Metanephros (tissue), 1 donor: ENCODE measurements around the gene SGK2. TPM values are rescaled to one million over a fixed set of nuclear protein-coding genes. Genes with fewer than 3 reads are reported as not detected.

Experiments used
- total RNA-seq: library from RNA; depleted of rRNA; stranded (reverse); fragments of >200 nt; gene quantifications from one replicate; pipeline ENCODE4 v1.2.3, GENCODE V29; 2014

The SGK2 gene
- total RNA-seq = 40.2 TPM

GRCh38 chr20:43558412-43559146, at the start of gene SGK2:
TSS of gene SGK2 (plus strand) at chr20:43559027. CDS start at chr20:43566496, 7,469 bp downstream.

DNA sequence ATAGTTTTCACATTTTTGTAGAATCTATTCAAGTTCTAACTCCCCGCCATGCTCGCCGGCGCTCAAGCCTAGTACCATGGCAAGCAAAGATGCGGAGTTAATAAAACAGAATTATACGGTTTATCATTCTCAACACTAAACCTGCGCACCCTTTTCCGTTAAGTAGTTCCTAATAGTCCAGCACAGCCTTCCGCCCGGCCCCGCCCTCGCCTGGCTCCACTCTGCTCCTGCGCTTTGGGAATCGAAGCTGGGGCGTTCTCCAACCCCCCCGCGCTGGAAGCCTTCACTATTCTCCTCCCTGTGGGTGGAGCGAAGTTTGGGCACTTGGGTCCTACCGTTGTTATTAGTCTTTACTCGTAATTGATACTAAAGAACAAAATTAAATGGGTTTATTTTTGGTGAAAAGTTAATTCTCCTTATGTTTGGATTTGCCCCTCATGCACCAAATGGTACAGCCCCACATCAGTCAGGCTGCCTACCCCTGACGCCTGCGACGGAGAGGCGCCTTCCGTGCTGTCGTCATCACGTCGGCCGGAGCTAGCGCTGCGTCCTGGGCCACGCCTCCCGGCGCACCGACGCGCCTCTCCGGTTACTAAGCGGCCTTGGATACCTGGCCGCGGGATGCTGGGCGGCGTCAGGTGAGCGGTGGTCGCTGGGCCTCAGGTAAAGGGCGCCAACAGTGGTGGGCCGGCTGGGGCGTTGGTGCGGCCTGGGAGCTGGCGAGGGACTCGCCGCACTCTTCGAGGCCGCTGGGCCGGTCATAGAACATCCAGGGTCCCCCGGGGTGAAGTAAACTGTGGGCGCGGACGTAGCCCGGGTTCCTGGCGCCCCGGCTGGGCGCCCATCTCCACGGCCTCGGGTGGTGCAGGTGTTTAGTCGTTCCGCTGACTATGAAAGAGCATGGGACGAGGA, 31.8 kb downstream of the SGK2 start, which contains the start of gene IFT52:
IFT52 (plus strand) TSS at position 546 of the 912 bp plus-strand sequence. CDS start 3,762 bp downstream, outside the sequence.

Other genes starting within 250 kb of the SGK2 start
- 88.7 TPM for gene SRSF6, start 101.1 kb upstream of the SGK2 start, total RNA-seq
- 19.6 TPM for gene L3MBTL1, start 51.3 kb upstream of the SGK2 start, total RNA-seq
- 43.3 TPM for gene IFT52, start 31.9 kb downstream of the SGK2 start, total RNA-seq
- 5.8 TPM for gene MYBL2, start 108.1 kb downstream of the SGK2 start, total RNA-seq
- not detected for gene GTSF1L, start 168.0 kb downstream of the SGK2 start, total RNA-seq